Right kidney (tissue), 1 donor: ENCODE results near the gene ANKRD11.
"Not testable (repeated sequence)": the region's sequence is repeated elsewhere in the genome, so short reads cannot be mapped to it uniquely, and the experiment has no call there.

Experiments
- DNase-seq: peaks from one replicate; pipeline ENCODE4 v3.0.0-alpha.2; 2016

ANKRD11 gene

GRCh38 chr16:89481356-89481955, 8.9 kb downstream of the ANKRD11 start:
- no peak for DNase-seq

- no peak for DNase-seq
Measured at GRCh38 chr16:89478576-89479221, 11.7 kb downstream of the ANKRD11 start.

- DNase-seq = no peak
Measured at GRCh38 chr16:89476811-89477261, 13.5 kb downstream of the ANKRD11 start.

- DNase-seq = no peak
Measured at GRCh38 chr16:89476379-89476778, 14.0 kb downstream of the ANKRD11 start.

- no peak for DNase-seq
Measured at GRCh38 chr16:89475144-89475543, 15.2 kb downstream of the ANKRD11 start.

- DNase-seq = no peak
Measured at GRCh38 chr16:89473791-89474414, 16.5 kb downstream of the ANKRD11 start.

GRCh38 chr16:89473136-89473712, 17.1 kb downstream of the ANKRD11 start:
- no peak for DNase-seq

- DNase-seq = no peak
Measured at GRCh38 chr16:89472711-89473075, 17.7 kb downstream of the ANKRD11 start.

GRCh38 chr16:89467382-89467781, 23.0 kb downstream of the ANKRD11 start:
- DNase-seq = no peak

- DNase-seq = no peak
Measured at GRCh38 chr16:89466920-89467319, 23.4 kb downstream of the ANKRD11 start.

- DNase-seq = not testable (repeated sequence)
Measured at GRCh38 chr16:89463312-89463711, 27.0 kb downstream of the ANKRD11 start.

- DNase-seq = not testable (repeated sequence)
Measured at GRCh38 chr16:89462639-89463038, 27.7 kb downstream of the ANKRD11 start.

GRCh38 chr16:89461890-89462289, 28.5 kb downstream of the ANKRD11 start:
- not testable (repeated sequence) for DNase-seq

- no peak for DNase-seq
Measured at GRCh38 chr16:89460556-89460955, 29.8 kb downstream of the ANKRD11 start.

- DNase-seq = no peak
Measured at GRCh38 chr16:89458967-89459366, 31.4 kb downstream of the ANKRD11 start.

- no peak for DNase-seq
Measured at GRCh38 chr16:89458551-89458950, 31.8 kb downstream of the ANKRD11 start.

GRCh38 chr16:89456419-89456959, 33.9 kb downstream of the ANKRD11 start:
- DNase-seq = no peak

GRCh38 chr16:89455692-89456091, 34.7 kb downstream of the ANKRD11 start:
- no peak for DNase-seq

- DNase-seq = no peak
Measured at GRCh38 chr16:89455178-89455577, 35.2 kb downstream of the ANKRD11 start.

- not testable (repeated sequence) for DNase-seq
Measured at GRCh38 chr16:89454378-89455125, 35.8 kb downstream of the ANKRD11 start.

- DNase-seq = no peak
Measured at GRCh38 chr16:89453501-89454321, 36.6 kb downstream of the ANKRD11 start.
